Glomerular endothelial cell (primary cell): ENCODE measurements around the gene BHLHE40. TPM values are rescaled to one million over a fixed set of nuclear protein-coding genes. Genes with fewer than 3 reads are reported as not detected.

Experiments
- DNase-seq: peaks from one replicate; pipeline ENCODE4 v3.0.0-alpha.2; 2011; ENCODE audit warnings: low read depth, low spot score; ENCODE audit errors: extremely low read depth
- total RNA-seq: library from RNA; depleted of rRNA; stranded (reverse); fragments of >200 nt; gene quantifications from 2 replicates; pipeline ENCODE4 v1.2.3, GENCODE V29; 2015

Gene BHLHE40
- total RNA-seq, 1 donor from 2014 or later = 74.4 TPM

GRCh38 chr3:5016211-5017161 is 37.2 kb downstream of the BHLHE40 start:
- DNase-seq = peak; percentile 57

GRCh38 chr3:5017925-5018531 is 38.8 kb downstream of the BHLHE40 start:
- DNase-seq = no peak

- DNase-seq = no peak
Observed at GRCh38 chr3:5019411-5020241, 40.4 kb downstream of the BHLHE40 start.

GRCh38 chr3:5020242-5020722 is 41.0 kb downstream of the BHLHE40 start:
- no peak for DNase-seq

- DNase-seq = peak; percentile 47
Observed at GRCh38 chr3:5021116-5022092, 42.2 kb downstream of the BHLHE40 start.

GRCh38 chr3:5022187-5022965 is 43.1 kb downstream of the BHLHE40 start:
- no peak for DNase-seq

GRCh38 chr3:5022966-5023776 is 43.9 kb downstream of the BHLHE40 start:
- DNase-seq = peak; percentile 93

- DNase-seq = no peak
Observed at GRCh38 chr3:5023777-5024346, 44.6 kb downstream of the BHLHE40 start.

- no peak for DNase-seq
Observed at GRCh38 chr3:5026046-5026362, 46.8 kb downstream of the BHLHE40 start.

GRCh38 chr3:5029715-5030114 is 50.5 kb downstream of the BHLHE40 start:
- DNase-seq = no peak

- no peak for DNase-seq
Observed at GRCh38 chr3:5030152-5030551, 50.9 kb downstream of the BHLHE40 start.

- DNase-seq = no peak
Observed at GRCh38 chr3:5032844-5033243, 53.6 kb downstream of the BHLHE40 start.

Other genes with a start within 250 kb of the BHLHE40 start
- 45.9 and 50.8 TPM in 2 replicates for gene ARL8B, start 142.9 kb downstream of the BHLHE40 start, total RNA-seq
- 48.8 and 63.4 TPM in 2 replicates for gene EDEM1, start 208.3 kb downstream of the BHLHE40 start, total RNA-seq